HCT116 (cell line): Measurements from ENCODE around the gene ROBO1. TPM values are rescaled to one million over a fixed set of nuclear protein-coding genes. Genes with fewer than 3 reads are reported as not detected.
"Not testable (repeated sequence)": the region's sequence is repeated elsewhere in the genome, so short reads cannot be mapped to it uniquely, and the experiment has no call there.

Experiments used
- ATAC-seq: fragments of 200-7000 bp; cut with Tn5 transposase; 2 replicates; pipeline ENCODE4 v1.9.1; 2020; ENCODE audit warnings: mild to moderate bottlenecking, moderate library complexity
- BruUV-seq: library from RNA; stranded (reverse); fragments of 400-500 nt; replicated peaks from 2 replicates; lab custom pipeline; 2021; lab: Mats Ljungman, UMichigan
- CTCF ChIA-PET: fragments of 300-600 bp; sonication (Branson Sonifier 250); formaldehyde crosslinking; loops from one replicate; lab custom pipeline; 2021; ENCODE audit warnings: antibody characterized with exemption; lab: Charles Lee
- POLR2A ChIA-PET: fragments of 300-600, 350-600 bp; sonication (Branson Sonifier 250); formaldehyde crosslinking; loops from one replicate; lab custom pipeline; 2021; ENCODE audit warnings: antibody characterized with exemption; lab: Charles Lee
- RAD21 ChIA-PET, 2 experiments: fragments of 300-600 bp; sonication (Branson Sonifier 250); formaldehyde crosslinking; loops; one replicate each; lab custom pipeline; 2023; ENCODE audit warnings: low total read pairs in 2 of 2; ENCODE audit not compliant: uncharacterized antibody in 2 of 2, unreplicated experiment in 2 of 2, low non-redundant PET in 1 of 2; lab: Charles Lee
- DNase-seq: peaks from one replicate; pipeline ENCODE4 v3.0.0-alpha.2; 2010; ENCODE audit warnings: low read depth, low spot score
- H2AFZ ChIP-seq: fragments of 200-600 bp; shearing (Covaris generic), sonication (generic); 2 replicates; pipeline ENCODE4 v1.6.1; 2017; ENCODE audit warnings: low read depth, mixed run types, mixed read lengths, antibody characterized with exemption, low read length; ENCODE audit not compliant: poor library complexity, severe bottlenecking
- H3K27ac ChIP-seq: 2 replicates; pipeline ENCODE4 v1.5.1; 2012; ENCODE audit warnings: low read depth, low read length
- H3K27me3 ChIP-seq: fragments of 200-600 bp; sonication (generic); 2 replicates; pipeline ENCODE4 v1.6.1; 2016; ENCODE audit warnings: mixed run types, low read length, mixed read lengths; ENCODE audit not compliant: insufficient read depth
- H3K36me3 ChIP-seq, 2 experiments: fragments of 200-500 bp in 1 of 2; fragments of 200-600 bp in 1 of 2; sonication (Bioruptor generic) in 1 of 2; sonication (generic) in 1 of 2; 2 replicates each; pipeline versions ENCODE4 v1.5.1 to v1.6.1; 2014 to 2016; ENCODE audit warnings: low read length in 2 of 2, inconsistent platforms in 1 of 2, mixed read lengths in 1 of 2, mixed run types in 1 of 2; ENCODE audit not compliant: insufficient read depth in 2 of 2, control insufficient read depth in 1 of 2
- H3K4me1 ChIP-seq, 2 experiments: fragments of 200-600 bp in 1 of 2; sonication (generic) in 1 of 2; 2 replicates each; pipeline versions ENCODE4 v1.5.1 to v1.6.1; 2012 to 2017; ENCODE audit warnings: low read length in 2 of 2, inconsistent platforms in 1 of 2, mild to moderate bottlenecking in 1 of 2, mixed read lengths in 1 of 2, mixed run types in 1 of 2, moderate library complexity in 1 of 2; ENCODE audit not compliant: insufficient read depth in 2 of 2, control insufficient read depth in 1 of 2
- H3K4me2 ChIP-seq: fragments of 200-600 bp; sonication (generic); 2 replicates; pipeline ENCODE4 v1.6.1; 2017; ENCODE audit warnings: mixed run types, low read length, mixed read lengths
- H3K4me3 ChIP-seq, 2 experiments: fragments of 200-600 bp in 1 of 2; sonication (generic) in 1 of 2; replicated peaks in 1 of 2; 2 replicates each; pipeline ENCODE4 v1.5.1; 2011 to 2016; ENCODE audit warnings: low read length in 2 of 2, control low read depth in 1 of 2, low read depth in 1 of 2, mild to moderate bottlenecking in 1 of 2, mixed read lengths in 1 of 2, mixed run types in 1 of 2
- H3K79me2 ChIP-seq: fragments of 200-600 bp; sonication (generic); 2 replicates; pipeline ENCODE4 v1.6.1; 2017; ENCODE audit warnings: mild to moderate bottlenecking, mixed run types, low read length, moderate library complexity, mixed read lengths; ENCODE audit not compliant: insufficient read depth
- H3K9ac ChIP-seq: fragments of 200-600 bp; sonication (generic); 2 replicates; pipeline ENCODE4 v1.6.1; 2016; ENCODE audit warnings: low read length, mixed read lengths
- H3K9me2 ChIP-seq: fragments of 200-600 bp; sonication (generic), shearing (Covaris generic); 2 replicates; pipeline ENCODE4 v1.6.1; 2017; ENCODE audit warnings: mixed run types, mild to moderate bottlenecking, moderate library complexity; ENCODE audit not compliant: insufficient read depth
- H3K9me3 ChIP-seq, 2 experiments: fragments of 200-500 bp in 1 of 2; fragments of 200-600 bp in 1 of 2; sonication (Bioruptor generic) in 1 of 2; sonication (generic) in 1 of 2; 2 replicates each; pipeline ENCODE4 v1.6.1; 2014 to 2017; ENCODE audit warnings: low read length in 2 of 2, mixed read lengths in 2 of 2, inconsistent platforms in 1 of 2, low read depth in 1 of 2, mild to moderate bottlenecking in 1 of 2, mixed run types in 1 of 2, moderate library complexity in 1 of 2; ENCODE audit not compliant: control insufficient read depth in 1 of 2, insufficient read depth in 1 of 2
- H4K20me1 ChIP-seq: fragments of 200-600 bp; sonication (generic), shearing (Covaris generic); 2 replicates; pipeline ENCODE4 v1.6.1; 2017; ENCODE audit warnings: mixed run types, mild to moderate bottlenecking, moderate library complexity; ENCODE audit not compliant: insufficient read depth
- CBX3 ChIP-seq: IDR thresholded peaks from 2 replicates; pipeline ENCODE4 v1.6.1; 2012; ENCODE audit warnings: low read depth
- EGR1 ChIP-seq: IDR thresholded peaks from 2 replicates; pipeline ENCODE4 v1.6.1; 2012; ENCODE audit warnings: low read depth
- ELF1 ChIP-seq: IDR thresholded peaks from 2 replicates; pipeline ENCODE4 v1.6.1; 2012; ENCODE audit warnings: low read depth, borderline replicate concordance
- EZH2 ChIP-seq: fragments of 200-600 bp; sonication (generic); IDR thresholded peaks from 2 replicates; pipeline ENCODE4 v1.6.1; 2017; ENCODE audit warnings: antibody characterized with exemption, mixed run types
- EZH2phosphoT487 ChIP-seq: fragments of 200-600 bp; IDR thresholded peaks from 2 replicates; pipeline ENCODE4 v1.6.1; 2018; ENCODE audit warnings: antibody characterized with exemption, borderline replicate concordance
- JUND ChIP-seq: IDR thresholded peaks from 2 replicates; pipeline ENCODE4 v1.6.1; 2012
- MAX ChIP-seq: IDR thresholded peaks from 2 replicates; pipeline ENCODE4 v1.6.1; 2012
- POLR2A ChIP-seq: IDR thresholded peaks from 2 replicates; pipeline ENCODE4 v1.7.0; 2011; ENCODE audit warnings: borderline replicate concordance; ENCODE audit not compliant: insufficient read depth, insufficient read length; ENCODE audit errors: extremely low read depth
- POLR2AphosphoS5 ChIP-seq: IDR thresholded peaks from 2 replicates; pipeline ENCODE4 v1.6.1; 2011; ENCODE audit warnings: mild to moderate bottlenecking, low read depth, low read length, moderate library complexity
- RAD21 ChIP-seq: IDR thresholded peaks from 2 replicates; pipeline ENCODE4 v1.6.1; 2012; ENCODE audit warnings: low read depth, mild to moderate bottlenecking
- SP1 ChIP-seq: IDR thresholded peaks from 2 replicates; pipeline ENCODE4 v1.6.1; 2012; ENCODE audit warnings: low read depth
- SRF ChIP-seq: IDR thresholded peaks from 2 replicates; pipeline ENCODE4 v1.6.1; 2012; ENCODE audit warnings: low read depth
- TCF7L2 ChIP-seq: IDR thresholded peaks from 2 replicates; pipeline ENCODE4 v1.7.0; 2011; ENCODE audit warnings: borderline replicate concordance, inconsistent platforms; ENCODE audit not compliant: insufficient read depth, insufficient read length; ENCODE audit errors: extremely low read depth
- ZFX ChIP-seq: fragments of 450-650 bp; IDR thresholded peaks from 2 replicates; pipeline ENCODE4 v1.6.1; 2017
- ZNF274 ChIP-seq: fragments of 200-500 bp; sonication (Bioruptor generic); IDR thresholded peaks from 2 replicates; pipeline ENCODE4 v1.6.1; 2014; ENCODE audit warnings: mild to moderate bottlenecking, low read depth, low read length, inconsistent platforms
- intact Hi-C: fragments of 100-400 bp; cut with micrococcal nuclease; formaldehyde crosslinking; loops from 2 replicates; pipeline ENCODE4 v1.10.0; 2022
- total RNA-seq: library from RNA; stranded (reverse); gene quantifications from one replicate; pipeline ENCODE4 v1.2.1, GENCODE V29; 2021; ENCODE audit not compliant: unreplicated experiment
- TF ChIP-seq, protein P1 (sequence below), 3 experiments: fragments of 200-600 bp in 1 of 3; sonication (generic) in 1 of 3; IDR thresholded peaks in 2 of 3; conservative IDR thresholded peaks in 1 of 3; 2 replicates each; pipeline ENCODE4 v1.5.1; 2012 to 2017; ENCODE audit warnings: low read depth in 2 of 3, low read length in 2 of 3, antibody characterized with exemption in 1 of 3, borderline replicate concordance in 1 of 3, control low read depth in 1 of 3, mild to moderate bottlenecking in 1 of 3, mixed read lengths in 1 of 3, mixed run types in 1 of 3, moderate library complexity in 1 of 3; ENCODE audit not compliant: insufficient read depth in 1 of 3

Gene ROBO1
- total RNA-seq, 1 experiment from 2014 or later: 0.27 TPM

DNA sequence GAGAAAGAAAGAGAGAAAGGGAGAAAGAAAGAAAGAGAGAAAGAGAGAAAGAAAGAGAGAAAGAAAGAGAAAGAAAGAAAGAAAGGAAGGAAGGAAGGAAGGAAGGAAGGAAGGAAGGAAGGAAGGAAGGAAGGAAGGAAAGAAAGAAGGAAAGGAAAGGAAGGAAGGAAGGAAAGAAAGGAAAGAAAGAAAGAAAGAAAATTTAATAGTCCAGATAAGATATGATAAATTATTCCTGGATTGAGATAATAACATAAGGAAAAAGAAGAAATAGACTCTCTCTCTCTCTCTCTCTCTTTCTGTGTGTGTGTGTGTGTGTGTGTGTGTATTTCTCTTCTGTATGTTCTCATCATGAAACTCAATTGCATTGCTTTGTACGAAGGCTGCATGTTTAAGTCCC is 883.2 kb downstream of the ROBO1 start:
- H3K9ac ChIP-seq, H2AFZ ChIP-seq, H3K4me3 ChIP-seq, intact Hi-C loops, H4K20me1 ChIP-seq, POLR2A ChIA-PET, H3K4me1 ChIP-seq, H3K27me3 ChIP-seq, H3K9me2 ChIP-seq, DNase-seq, H3K27ac ChIP-seq, H3K79me2 ChIP-seq, H3K36me3 ChIP-seq, ATAC-seq, CTCF ChIA-PET, RAD21 ChIA-PET, BruUV-seq, H3K4me2 ChIP-seq: not testable (repeated sequence)
- H3K9me3 ChIP-seq: peaks cover 0 to 13% of the 10 kb centered on the region in 2 experiments; a peak in 3 of 4 replicates

DNA sequence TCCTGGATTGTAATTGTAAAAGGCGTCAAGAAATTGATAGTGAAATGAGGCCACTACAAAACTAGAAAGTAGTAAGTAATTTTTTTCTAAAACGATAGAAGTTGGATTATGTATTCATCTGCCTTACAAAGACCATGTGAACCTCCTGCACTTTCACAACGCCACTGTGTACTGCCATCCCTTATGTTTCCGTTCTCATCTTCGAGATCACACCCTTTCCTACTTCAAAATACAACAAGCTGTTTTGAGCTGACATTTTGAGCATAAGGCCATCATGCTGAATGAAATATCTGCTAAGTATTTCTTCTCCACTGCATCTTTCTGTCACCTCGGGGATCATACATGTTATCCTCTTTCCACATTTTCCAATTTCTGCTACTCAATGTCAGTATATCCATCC is 885.5 kb downstream of the ROBO1 start:
- no TSS peak for BruUV-seq
- TF ChIP-seq EZH2 (no peak), POLR2AphosphoS5 (no peak), CBX3 (no peak), EGR1 (no peak), JUND (no peak), SP1 (no peak), RAD21 (no peak), ZFX (no peak), ZNF274 (no peak), POLR2A (no peak), ELF1 (no peak), SRF (no peak), MAX (no peak), EZH2phosphoT487 (no peak), TCF7L2 (no peak)
- TF ChIP-seq, protein P1, sequence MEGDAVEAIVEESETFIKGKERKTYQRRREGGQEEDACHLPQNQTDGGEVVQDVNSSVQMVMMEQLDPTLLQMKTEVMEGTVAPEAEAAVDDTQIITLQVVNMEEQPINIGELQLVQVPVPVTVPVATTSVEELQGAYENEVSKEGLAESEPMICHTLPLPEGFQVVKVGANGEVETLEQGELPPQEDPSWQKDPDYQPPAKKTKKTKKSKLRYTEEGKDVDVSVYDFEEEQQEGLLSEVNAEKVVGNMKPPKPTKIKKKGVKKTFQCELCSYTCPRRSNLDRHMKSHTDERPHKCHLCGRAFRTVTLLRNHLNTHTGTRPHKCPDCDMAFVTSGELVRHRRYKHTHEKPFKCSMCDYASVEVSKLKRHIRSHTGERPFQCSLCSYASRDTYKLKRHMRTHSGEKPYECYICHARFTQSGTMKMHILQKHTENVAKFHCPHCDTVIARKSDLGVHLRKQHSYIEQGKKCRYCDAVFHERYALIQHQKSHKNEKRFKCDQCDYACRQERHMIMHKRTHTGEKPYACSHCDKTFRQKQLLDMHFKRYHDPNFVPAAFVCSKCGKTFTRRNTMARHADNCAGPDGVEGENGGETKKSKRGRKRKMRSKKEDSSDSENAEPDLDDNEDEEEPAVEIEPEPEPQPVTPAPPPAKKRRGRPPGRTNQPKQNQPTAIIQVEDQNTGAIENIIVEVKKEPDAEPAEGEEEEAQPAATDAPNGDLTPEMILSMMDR (IDR thresholded peaks at IDR 0.05 in 2 of 3, conservative IDR thresholded peaks at IDR 0.05 in 1 of 3; ENCODE audit: borderline replicate concordance in 1 of 3, insufficient read depth in 1 of 3, low read depth in 2 of 3, low read length in 2 of 3): no peak
- Histone ChIP-seq H3K9ac (no peak overlapping the region), H4K20me1 (no peaks in the 10 kb centered on the region), H3K79me2 (no peaks in the 10 kb centered on the region), H3K27ac (no peak overlapping the region), H3K4me1 (no peaks in the 10 kb centered on the region), H3K36me3 (no peaks in the 10 kb centered on the region), H3K9me3 (peaks cover 0 to 13% of the 10 kb centered on the region in 2 experiments; a peak in 2 of 4 replicates), H2AFZ (no peak overlapping the region), H3K4me3 (no peak overlapping the region), H3K4me2 (no peak overlapping the region), H3K9me2 (no peaks in the 10 kb centered on the region), H3K27me3 (no peaks in the 10 kb centered on the region)
- CTCF ChIA-PET: no interaction called here
- ATAC-seq: no peak
- no peak for DNase-seq
- POLR2A ChIA-PET: no interaction called here
- RAD21 ChIA-PET: no interaction called here
- intact Hi-C loops: no loop called here
